ENCODE measurements around the gene BICDL2.
"Not testable (repeated sequence)": the region's sequence is repeated elsewhere in the genome, so short reads cannot be mapped to it uniquely, and the experiment has no call there.

BICDL2 gene

GRCh38 chr16:3065069-3065741 is 28.5 kb upstream of the BICDL2 start, which contains the start of gene IL32:
Gene IL32, plus strand, starts transcription at chr16:3065640. Its CDS starts 172 bp downstream, at chr16:3065812.
- DNase-seq = no peak

- no peak for DNase-seq
These were observed 27.1 kb upstream of the BICDL2 start for GRCh38 chr16:3063625-3064386.

- DNase-seq = no peak
These were observed 25.8 kb upstream of the BICDL2 start for GRCh38 chr16:3062553-3062952.

DNA sequence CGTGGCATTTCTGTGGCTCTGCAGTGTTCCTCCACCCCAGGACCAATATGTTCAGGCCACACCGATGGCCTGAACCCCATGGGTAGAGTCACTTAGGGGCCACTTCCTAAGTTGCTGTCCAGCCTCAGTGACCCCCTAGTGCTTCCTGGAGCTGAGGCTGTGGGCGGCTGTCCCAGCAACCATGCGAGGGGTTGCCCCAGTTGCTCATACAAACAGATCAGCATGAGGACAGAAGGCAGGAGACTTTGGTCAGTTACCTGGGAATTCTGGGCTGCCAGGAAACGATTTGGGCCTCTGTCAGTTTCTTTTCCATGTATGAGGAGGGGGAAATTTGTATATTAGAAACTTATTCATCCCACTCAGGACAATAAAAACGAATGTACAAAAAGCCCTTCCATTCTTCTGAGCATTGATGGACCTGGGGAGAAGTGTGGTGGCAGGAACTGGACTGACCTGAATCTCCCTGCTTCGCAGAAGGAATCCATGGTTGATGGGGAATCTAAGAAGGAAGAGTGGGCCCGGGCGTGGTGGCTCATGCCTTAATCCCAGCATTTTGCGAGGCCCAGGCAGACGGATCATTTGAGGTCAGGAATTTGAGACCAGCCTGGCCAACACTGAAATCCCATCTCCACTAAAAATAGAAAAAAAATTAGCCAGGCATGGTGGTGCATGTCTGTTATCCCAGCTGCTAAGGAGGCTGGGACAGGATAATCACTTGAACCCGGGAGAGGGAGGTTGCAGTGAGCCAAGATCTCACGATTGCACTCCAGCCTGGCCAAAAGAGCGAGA is 23.8 kb upstream of the BICDL2 start:
- DNase-seq = no peak

GRCh38 chr16:3059723-3060242 is 23.0 kb upstream of the BICDL2 start:
- DNase-seq = no peak

DNA sequence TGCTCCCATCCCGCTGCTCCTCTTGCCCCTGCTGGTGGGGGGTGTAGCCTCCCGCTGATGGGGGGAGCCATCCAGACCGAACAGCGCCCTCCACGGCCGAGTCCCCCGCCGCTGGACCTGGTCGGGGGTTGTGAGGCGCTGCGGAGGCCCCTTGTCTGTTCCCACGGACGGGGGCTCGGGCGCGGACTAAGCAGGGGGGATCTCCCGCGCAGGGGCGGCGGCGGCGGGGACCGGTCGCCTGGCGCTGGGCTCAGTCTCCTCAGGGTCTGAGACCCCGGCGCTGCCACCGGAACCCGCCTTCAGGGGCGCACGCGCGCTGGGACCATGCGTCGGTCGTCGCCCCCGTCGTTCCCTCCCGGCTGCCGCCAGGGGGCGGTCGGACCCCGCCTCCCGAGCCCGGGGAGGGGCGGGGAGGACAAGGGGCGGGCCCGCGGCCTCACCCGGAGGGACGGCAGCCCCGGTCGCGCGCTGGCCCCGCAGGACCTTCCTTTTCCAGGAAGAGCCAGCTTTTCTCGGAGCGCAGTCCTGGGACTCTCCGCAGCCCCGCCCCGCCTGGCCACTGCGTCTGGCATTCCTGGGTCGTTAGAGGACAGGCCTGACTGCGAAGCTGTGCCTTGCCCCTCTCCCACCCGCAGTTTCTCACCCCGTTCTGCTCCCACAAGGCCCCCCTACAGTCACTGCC is 22.4 kb upstream of the BICDL2 start:
- DNase-seq = peak; percentile 80 to 92

- peak; percentile 68 to 73 for DNase-seq
These were observed 21.6 kb upstream of the BICDL2 start for GRCh38 chr16:3058139-3059030.

- DNase-seq = no peak
These were observed 20.7 kb upstream of the BICDL2 start for GRCh38 chr16:3057181-3058138.

- DNase-seq = no peak
These were observed 19.8 kb upstream of the BICDL2 start for GRCh38 chr16:3056336-3057180.

- not testable (repeated sequence) for DNase-seq
These were observed 19.0 kb upstream of the BICDL2 start for GRCh38 chr16:3055734-3056115.

GRCh38 chr16:3054965-3055733 is 18.4 kb upstream of the BICDL2 start:
- DNase-seq = no peak

GRCh38 chr16:3053330-3053710 is 16.6 kb upstream of the BICDL2 start:
- not testable (repeated sequence) for DNase-seq

DNA sequence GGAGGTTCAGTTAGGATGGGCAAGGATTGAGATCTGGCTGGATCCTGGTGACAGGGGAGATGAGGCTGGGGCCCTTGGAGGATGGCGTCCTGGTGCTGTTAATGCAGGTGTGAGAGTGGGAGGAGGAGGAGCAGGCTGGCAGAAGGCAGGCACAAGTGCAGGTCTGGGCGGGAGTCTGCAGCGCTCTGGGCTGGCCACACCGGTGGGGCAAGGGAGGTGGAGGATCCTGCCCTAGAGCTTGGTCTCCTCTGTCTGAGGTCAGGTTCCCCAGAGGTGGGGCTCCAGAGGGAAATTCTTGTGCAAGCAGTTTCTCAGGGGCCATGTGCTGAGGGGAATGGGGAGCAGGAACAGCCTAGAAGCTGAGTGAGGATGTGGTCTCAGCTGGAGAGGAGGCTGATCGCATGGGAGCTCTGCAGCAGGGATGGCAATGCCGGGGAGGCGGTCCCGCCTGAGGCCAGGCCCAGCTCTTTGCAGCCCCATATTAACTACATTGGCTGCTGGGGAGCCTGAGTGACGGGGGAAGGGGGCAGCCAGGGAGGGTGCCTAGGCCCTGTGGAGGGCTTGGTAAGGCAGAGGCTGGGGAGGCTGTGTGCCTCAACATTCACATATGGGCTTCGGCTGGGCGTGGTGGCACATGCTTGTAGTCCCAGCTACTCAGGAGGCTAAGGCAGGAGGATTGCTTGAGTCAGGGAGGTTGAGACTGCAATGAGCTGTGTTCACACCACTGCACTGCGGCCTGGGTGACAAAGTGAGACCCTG is 16.0 kb upstream of the BICDL2 start:
- DNase-seq = not testable (repeated sequence)

- no peak for DNase-seq
These were observed 14.8 kb upstream of the BICDL2 start for GRCh38 chr16:3051494-3051893.

- DNase-seq = no peak
These were observed 14.3 kb upstream of the BICDL2 start for GRCh38 chr16:3051009-3051408.

GRCh38 chr16:3050487-3050886 is 13.7 kb upstream of the BICDL2 start:
- DNase-seq = no peak

DNA sequence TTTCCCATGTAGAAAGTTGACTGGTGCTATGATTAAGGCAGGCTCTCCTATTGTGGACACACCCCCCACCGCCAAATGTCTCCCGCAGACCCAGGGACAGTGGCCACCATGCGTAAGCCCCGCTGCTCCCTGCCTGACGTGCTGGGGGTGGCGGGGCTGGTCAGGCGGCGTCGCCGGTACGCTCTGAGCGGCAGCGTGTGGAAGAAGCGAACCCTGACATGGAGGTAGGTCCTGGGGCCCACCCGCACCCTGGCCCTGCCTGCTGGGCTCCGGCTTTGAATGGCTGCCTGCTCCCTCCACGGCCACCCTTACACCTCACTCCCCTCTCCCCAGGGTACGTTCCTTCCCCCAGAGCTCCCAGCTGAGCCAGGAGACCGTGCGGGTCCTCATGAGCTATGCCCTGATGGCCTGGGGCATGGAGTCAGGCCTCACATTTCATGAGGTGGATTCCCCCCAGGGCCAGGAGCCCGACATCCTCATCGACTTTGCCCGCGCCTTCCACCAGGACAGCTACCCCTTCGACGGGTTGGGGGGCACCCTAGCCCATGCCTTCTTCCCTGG is 13.3 kb upstream of the BICDL2 start:
- DNase-seq = no peak

DNA sequence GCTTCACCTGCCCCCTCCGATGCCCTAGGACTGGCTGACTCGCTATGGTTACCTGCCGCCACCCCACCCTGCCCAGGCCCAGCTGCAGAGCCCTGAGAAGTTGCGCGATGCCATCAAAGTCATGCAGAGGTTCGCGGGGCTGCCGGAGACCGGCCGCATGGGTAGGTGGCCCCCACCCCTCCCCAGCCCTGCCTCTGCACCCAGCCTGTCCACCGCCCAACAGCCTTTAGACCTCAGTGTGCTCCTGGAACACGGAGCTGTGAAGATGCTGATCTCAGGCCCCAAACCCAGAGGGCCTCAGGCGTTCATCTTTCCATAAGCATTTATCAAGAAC is 10.6 kb upstream of the BICDL2 start:
- DNase-seq = no peak

All from NCI-H1930 (cell line).